Thymus (tissue), 11 donors: ENCODE data around the gene PACRG. TPM values are rescaled to one million over a fixed set of nuclear protein-coding genes. Genes with fewer than 3 reads are reported as not detected.

Source experiments
- DNase-seq, 9 donors: peaks; one replicate each; pipeline ENCODE4 v3.0.0-alpha.2; 2013; ENCODE audit warnings: low spot score in 9 of 9, low read depth in 6 of 9, missing footprints in 1 of 9
- H3K27ac ChIP-seq, 2 donors: one replicate each; pipeline ENCODE4 v1.5.1; 2013; ENCODE audit warnings: control low read depth in 1 of 2, low read depth in 1 of 2, low read length in 1 of 2, mild to moderate bottlenecking in 1 of 2, moderate library complexity in 1 of 2
- H3K27me3 ChIP-seq, 2 donors: one replicate each; pipeline ENCODE4 v1.5.1; 2013; ENCODE audit warnings: low read length in 1 of 2; ENCODE audit not compliant: control insufficient read depth in 2 of 2, insufficient read depth in 1 of 2
- H3K36me3 ChIP-seq, 2 donors: one replicate each; pipeline ENCODE4 v1.5.1; 2013; ENCODE audit warnings: low read length in 1 of 2, mild to moderate bottlenecking in 1 of 2, moderate library complexity in 1 of 2; ENCODE audit not compliant: control insufficient read depth in 2 of 2, insufficient read depth in 2 of 2
- H3K4me1 ChIP-seq, 2 donors: one replicate each; pipeline ENCODE4 v1.5.1; 2013; ENCODE audit warnings: low read length in 2 of 2; ENCODE audit not compliant: control insufficient read depth in 2 of 2, insufficient read depth in 2 of 2
- H3K4me3 ChIP-seq, 2 donors: one replicate each; pipeline ENCODE4 v1.5.1; 2013; ENCODE audit warnings: low read length in 2 of 2, control low read depth in 1 of 2, mild to moderate bottlenecking in 1 of 2
- H3K9me3 ChIP-seq, 2 donors: one replicate each; pipeline ENCODE4 v1.5.1; 2013; ENCODE audit warnings: low read length in 1 of 2, mild to moderate bottlenecking in 1 of 2; ENCODE audit not compliant: control insufficient read depth in 2 of 2, insufficient read depth in 1 of 2
- WGBS: extraction: QIAGEN DNeasy Blood & Tissue Kit; methylation state at CpG from one replicate; pipeline ENCODE4 v1.1.7; 2013; 5-methylcytosine and 5-hydroxymethylcytosine counted together
- polyA plus RNA-seq: library from polyadenylated mRNA; stranded (reverse); fragments of 200-250 nt; gene quantifications from one replicate; pipeline ENCODE4 v1.2.3, GENCODE V29; 2013
- total RNA-seq: library from RNA; stranded (reverse); fragments of 120-200 nt; gene quantifications from one replicate; pipeline ENCODE4 v1.2.4, GENCODE V29; 2013
- donor health status: healthy.

Gene PACRG
- total and polyA plus RNA-seq, 2 donors = 0.42 to 0.62 TPM

DNA sequence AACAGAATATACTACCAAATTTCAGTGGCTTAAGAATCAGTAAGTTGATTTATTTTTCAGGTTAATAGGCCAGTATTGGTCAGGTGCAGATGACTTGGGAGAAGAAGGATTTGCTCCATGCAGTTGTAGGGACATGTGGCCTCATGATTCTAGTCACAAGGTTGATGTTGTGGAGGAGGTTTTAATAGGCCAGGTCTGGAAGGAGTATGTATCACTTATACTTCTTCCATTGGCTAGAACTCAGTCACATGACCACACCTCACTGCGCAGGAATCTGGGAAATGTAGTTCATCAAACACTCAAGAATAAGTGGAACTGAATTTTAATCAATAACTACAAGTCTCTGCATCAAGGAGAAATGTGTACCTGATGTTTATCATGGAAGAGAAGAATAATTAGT, 405.2 kb downstream of the PACRG start:
- Histone ChIP-seq H3K27ac (no peak overlapping the region), H3K27me3 (no peaks in the 10 kb centered on the region), H3K4me3 (no peak overlapping the region), H3K9me3 (no peaks in the 10 kb centered on the region), H3K36me3 (no peaks in the 10 kb centered on the region), H3K4me1 (no peaks in the 10 kb centered on the region)
- DNase-seq = no peak
- WGBS = 95% methylated on average over 1 of the region's 1 CpG

DNA sequence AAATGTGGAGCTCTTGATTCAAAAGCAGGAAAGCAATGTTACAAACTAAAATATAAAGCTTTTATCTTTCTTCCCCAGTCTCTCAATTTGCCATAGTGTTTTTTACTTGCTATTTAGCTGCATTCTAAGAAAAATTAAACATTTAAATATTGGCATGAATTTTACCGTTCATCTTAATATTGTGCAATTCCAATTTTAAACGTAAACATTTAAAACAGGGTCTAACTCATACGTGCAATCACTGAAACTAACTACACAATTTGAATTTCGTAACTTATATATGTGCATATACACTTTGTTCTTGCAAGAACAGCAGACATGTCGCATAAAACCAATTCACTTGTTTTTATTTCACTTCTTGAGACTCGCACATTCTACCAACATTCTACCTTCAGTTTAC, 405.9 kb downstream of the PACRG start:
- no peak overlapping the region for H3K27ac ChIP-seq
- H3K9me3 ChIP-seq = no peaks in the 10 kb centered on the region
- no peaks in the 10 kb centered on the region for H3K4me1 ChIP-seq
- 79% methylated on average over 6 of the region's 6 CpGs for WGBS
- DNase-seq = no peak
- no peak overlapping the region for H3K4me3 ChIP-seq
- no peaks in the 10 kb centered on the region for H3K36me3 ChIP-seq
- no peaks in the 10 kb centered on the region for H3K27me3 ChIP-seq

DNA sequence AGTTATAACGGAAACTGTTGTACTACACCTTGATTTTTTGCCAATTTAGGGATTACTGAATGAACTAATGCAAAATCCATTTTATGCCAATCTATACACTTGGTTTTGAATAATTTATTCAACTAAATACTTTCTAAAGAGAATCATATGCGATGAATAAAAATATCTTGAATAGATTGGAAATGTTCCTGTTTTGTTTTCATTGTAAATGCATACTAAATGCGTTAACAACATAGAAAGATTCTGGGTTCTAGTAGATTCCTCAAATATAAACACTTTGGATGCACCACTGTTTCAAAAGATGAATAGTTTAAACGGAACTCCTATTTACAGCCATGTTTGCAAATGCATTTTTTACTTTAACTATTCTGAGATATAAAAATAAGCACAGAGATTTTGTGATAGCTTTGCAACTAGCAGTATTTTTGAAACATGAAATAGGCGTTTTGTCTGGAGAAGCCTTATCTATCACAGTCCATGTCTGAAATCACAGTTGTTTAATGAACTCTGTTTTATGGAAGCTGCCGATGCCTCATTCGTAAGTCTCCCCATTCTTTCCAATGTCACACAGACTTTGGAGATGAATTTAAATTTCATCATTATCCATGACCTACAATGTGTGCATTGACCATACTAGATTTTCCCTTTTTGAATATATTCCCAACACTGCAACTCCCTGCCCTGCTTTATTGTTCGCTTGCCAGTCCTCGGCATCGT, 409.1 kb downstream of the PACRG start:
- Histone ChIP-seq H3K9me3 (no peaks in the 10 kb centered on the region), H3K4me3 (no peak overlapping the region), H3K27me3 (no peaks in the 10 kb centered on the region), H3K4me1 (no peaks in the 10 kb centered on the region), H3K36me3 (no peaks in the 10 kb centered on the region), H3K27ac (no peak overlapping the region)
- WGBS = 96% methylated on average over 10 of the region's 10 CpGs
- DNase-seq = no peak

DNA sequence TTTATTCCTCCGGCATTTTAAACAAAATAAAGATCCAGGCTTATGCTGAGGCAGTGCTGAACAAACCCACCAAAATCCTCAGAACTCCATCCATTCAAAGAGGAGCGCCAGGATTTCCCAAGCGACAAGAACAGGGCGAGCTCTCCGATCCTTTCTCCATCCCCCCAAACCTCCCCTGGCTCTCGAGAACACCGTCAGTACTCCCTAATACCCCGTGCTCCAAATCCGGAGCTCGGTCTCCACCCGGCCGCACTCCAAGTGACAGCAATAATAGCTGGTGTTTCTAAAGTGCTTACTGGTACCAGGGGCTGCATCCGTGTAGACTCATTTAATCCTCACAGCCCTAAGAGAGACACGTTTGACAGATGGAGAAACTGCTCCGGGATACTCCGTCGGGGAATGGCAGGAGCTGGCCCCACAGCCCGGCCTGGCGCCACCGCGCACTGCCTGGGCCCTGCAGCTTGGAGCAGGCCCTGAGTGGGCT, 409.7 kb downstream of the PACRG start:
- no peaks in the 10 kb centered on the region for H3K27me3 ChIP-seq
- H3K4me3 ChIP-seq = no peak overlapping the region
- H3K36me3 ChIP-seq = no peaks in the 10 kb centered on the region
- no peak for DNase-seq
- WGBS = 97% methylated on average over 21 of the region's 21 CpGs
- H3K9me3 ChIP-seq = no peaks in the 10 kb centered on the region
- no peak overlapping the region for H3K27ac ChIP-seq
- H3K4me1 ChIP-seq = no peaks in the 10 kb centered on the region

DNA sequence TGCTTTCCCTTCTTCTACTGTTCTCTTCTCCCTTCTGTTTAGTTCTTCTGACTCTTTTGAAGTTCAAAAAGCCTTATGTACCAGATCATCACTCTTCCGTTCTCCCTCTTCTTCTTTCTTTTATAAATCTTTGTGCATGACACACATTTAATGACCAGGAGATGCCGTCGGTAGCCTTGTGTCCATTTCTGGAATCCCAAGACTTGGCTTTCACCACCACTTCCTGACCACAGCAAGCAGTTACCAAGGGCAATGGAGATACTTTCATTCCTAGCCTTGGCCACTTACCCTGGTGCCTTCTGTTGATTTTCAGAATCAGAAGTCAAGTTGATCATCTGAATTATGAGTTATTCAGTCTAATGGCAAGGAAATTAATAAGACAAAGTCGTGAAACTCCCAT, 418.3 kb downstream of the PACRG start:
- no peak for DNase-seq
- WGBS = 87% methylated on average over 4 of the region's 4 CpGs
- no peak overlapping the region for H3K4me3 ChIP-seq
- H3K9me3 ChIP-seq = no peaks in the 10 kb centered on the region
- H3K36me3 ChIP-seq = no peaks in the 10 kb centered on the region
- no peaks in the 10 kb centered on the region for H3K4me1 ChIP-seq
- peaks cover 0 to 15% of the 10 kb centered on the region in 2 donors for H3K27me3 ChIP-seq
- H3K27ac ChIP-seq = no peak overlapping the region

DNA sequence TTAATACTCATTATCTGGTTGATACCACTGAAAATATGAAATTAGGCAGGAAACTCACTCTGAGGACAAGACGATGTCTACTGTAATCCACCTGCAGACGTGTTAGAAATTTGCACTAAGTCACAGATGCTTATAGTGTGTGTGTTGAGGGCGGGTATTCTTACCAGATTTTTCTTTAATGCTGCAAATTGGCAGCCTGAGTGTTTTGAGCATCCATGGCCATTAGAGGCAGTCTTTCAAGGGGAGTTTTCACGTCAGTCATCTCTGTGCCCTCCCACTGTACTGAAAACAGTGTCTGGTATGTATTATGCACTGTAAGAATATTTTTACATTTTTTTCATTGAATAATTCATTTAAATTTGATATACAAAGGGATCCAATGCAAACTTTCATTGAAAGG, 420.2 kb downstream of the PACRG start:
- DNase-seq = no peak
- WGBS = 84% methylated on average over 4 of the region's 4 CpGs
- no peaks in the 10 kb centered on the region for H3K36me3 ChIP-seq

DNA sequence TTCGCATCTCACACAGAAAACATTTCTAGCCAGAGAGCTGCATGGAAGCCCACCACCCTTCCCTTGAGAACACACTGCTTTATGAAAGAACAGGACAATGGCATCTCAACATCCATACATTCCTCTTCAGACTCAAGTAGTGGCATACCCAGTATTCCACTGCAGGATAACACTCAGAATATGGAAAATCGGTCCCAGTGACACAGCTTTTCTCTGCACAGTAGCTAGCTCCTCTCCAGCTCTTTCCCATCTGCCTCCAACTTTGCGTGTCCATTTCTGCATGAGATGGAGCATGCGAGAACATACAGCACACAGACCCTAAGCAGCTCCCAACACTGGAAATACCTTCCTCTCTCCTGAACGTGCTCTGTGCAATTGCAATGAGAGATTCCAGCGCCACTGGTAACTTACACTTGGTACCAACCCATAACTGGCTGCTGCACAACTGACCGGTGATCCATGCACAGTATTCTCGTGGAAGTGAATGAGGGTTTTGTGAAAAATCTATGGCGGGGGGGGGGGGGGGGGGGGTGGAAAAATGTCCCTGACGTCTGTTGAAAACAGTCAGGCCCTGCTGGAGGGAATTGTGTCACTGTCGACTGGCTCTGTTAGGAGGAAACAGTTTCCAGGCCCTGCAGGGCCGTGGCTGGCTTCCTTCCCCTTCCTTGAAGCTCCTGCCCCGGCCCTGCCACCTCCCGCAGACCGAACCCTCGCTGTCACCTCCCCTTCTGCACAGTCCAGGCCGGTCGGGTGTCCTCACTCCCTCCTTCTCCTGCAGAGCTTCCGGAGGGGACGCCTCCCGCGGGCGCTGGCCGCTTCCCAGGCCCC, 420.9 kb downstream of the PACRG start:
- no peaks in the 10 kb centered on the region for H3K36me3 ChIP-seq
- DNase-seq = no peak
- H3K27me3 ChIP-seq = peaks cover 0 to 15% of the 10 kb centered on the region in 2 donors
- H3K4me1 ChIP-seq = no peaks in the 10 kb centered on the region
- no peak overlapping the region for H3K4me3 ChIP-seq
- WGBS = 59% methylated on average over 24 of the region's 24 CpGs
- H3K27ac ChIP-seq = no peak overlapping the region
- no peaks in the 10 kb centered on the region for H3K9me3 ChIP-seq

More for the DNA sequence above, 420.2 kb downstream of the PACRG start:
- peaks cover 0 to 15% of the 10 kb centered on the region in 2 donors for H3K27me3 ChIP-seq
- no peaks in the 10 kb centered on the region for H3K9me3 ChIP-seq
- no peak overlapping the region for H3K4me3 ChIP-seq
- no peak overlapping the region for H3K27ac ChIP-seq
- no peaks in the 10 kb centered on the region for H3K4me1 ChIP-seq

DNA sequence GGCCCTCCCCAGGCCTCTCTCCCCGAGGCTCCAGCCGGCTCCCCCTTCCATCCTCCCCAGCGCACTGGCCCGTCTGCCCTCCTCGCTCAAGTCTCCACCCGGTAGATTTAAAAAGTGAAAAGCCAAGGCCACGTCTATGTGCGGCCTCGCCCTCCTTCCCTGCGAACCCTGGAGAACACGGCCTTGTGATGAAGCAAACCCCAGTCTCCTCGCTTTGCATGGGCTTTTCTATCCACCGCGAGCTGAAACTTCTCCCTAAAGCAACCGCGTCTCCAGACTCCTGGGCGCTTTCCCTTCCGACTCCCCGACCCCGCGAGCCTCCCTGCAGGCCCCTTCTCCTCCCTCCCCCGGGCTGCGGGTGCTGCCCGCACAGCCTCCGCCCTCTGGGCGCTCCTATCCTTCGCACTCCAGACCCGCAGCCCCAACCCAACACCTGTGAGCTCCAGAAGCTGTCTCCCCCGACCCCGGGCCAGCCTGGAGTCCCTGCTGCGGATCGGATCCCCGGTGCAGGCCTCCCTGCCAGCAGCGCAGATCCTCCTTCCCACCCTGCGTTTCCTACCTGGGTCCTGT, 421.6 kb downstream of the PACRG start:
- Histone ChIP-seq H3K4me1 (no peaks in the 10 kb centered on the region), H3K27ac (no peak overlapping the region), H3K9me3 (no peaks in the 10 kb centered on the region), H3K4me3 (no peak overlapping the region), H3K27me3 (peaks cover 0 to 15% of the 10 kb centered on the region in 2 donors), H3K36me3 (no peaks in the 10 kb centered on the region)
- 78% methylated on average over 35 of the region's 35 CpGs for WGBS
- DNase-seq = no peak

DNA sequence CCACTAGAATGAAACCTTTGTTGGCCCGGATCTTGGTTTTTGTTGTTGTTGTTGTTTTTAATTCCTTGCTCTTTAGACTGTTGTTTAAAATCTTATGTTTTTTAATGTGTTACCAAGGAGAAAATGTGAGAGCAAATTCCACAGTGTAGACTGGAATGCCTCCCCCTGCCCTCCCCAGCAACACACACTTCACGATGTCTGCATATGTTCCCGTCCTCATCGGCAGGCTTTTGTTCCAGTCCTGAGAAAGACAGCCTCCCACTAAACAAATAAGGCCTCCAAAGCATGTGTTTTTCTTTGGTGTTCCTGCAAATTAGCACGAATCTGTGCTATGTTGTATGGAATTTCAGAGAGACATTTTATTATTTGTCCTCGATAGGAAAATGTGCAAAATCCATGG, 423.4 kb downstream of the PACRG start:
- H3K4me3 ChIP-seq = no peak overlapping the region
- DNase-seq = no peak
- H3K27ac ChIP-seq = no peak overlapping the region
- H3K27me3 ChIP-seq = peaks cover 0 to 15% of the 10 kb centered on the region in 2 donors
- no peaks in the 10 kb centered on the region for H3K4me1 ChIP-seq
- 80% methylated on average over 6 of the region's 6 CpGs for WGBS
- H3K36me3 ChIP-seq = no peaks in the 10 kb centered on the region
- H3K9me3 ChIP-seq = no peaks in the 10 kb centered on the region
